ENCODE results near the gene BTF3L4. TPM values are rescaled to one million over a fixed set of nuclear protein-coding genes. Genes with fewer than 3 reads are reported as not detected.
"Not testable (repeated sequence)": the region's sequence is repeated elsewhere in the genome, so short reads cannot be mapped to it uniquely, and the experiment has no call there.

BTF3L4 gene
- total RNA-seq, 2 experiments from 2014 or later: 25.5 to 49.0 TPM

DNA sequence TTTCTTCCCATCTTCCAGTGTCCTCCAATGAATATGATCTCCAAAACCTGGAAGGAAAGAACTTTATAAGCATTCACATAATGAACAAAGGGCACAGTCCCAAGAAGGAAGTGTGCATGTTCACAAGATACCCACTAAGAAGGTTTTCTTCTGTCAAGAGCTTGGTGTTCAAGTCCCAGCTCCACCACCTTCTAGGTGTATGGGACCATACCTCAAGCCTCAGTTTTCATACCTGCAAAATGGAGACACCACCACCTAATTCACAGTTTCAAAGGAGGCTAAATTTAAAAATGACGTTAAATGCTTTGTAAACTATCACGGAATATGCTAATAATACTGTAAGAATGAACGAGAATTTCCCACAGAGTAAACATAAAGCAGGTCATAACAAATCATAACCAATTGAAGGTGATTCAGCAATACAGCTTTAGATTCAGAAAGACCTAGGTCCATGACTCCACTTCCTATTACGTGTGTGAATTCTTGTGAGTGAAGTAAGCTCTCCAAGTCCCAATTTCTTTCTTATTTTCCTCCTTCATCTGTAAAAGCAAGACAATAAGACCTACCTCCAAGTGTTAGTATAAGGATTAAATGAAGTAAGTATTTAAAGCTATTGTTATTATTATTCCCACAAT lies 14.4 kb upstream of the BTF3L4 start:
- intact Hi-C loops (cut with micrococcal nuclease; ENCODE audit: unreplicated experiment): no loop called here
- no peak for DNase-seq (ENCODE audit: low spot score)
- H3K4me3 ChIP-seq (ENCODE audit: low read depth, low read length, poor library complexity, severe bottlenecking): no peak overlapping the region
- peaks cover 65% of the 10 kb centered on the region for H3K36me3 ChIP-seq (ENCODE audit: insufficient read depth, low read length)
- ChIA-PET CTCF (ENCODE audit: unreplicated experiment) (no interaction called here), POLR2A (interaction anchor here (0.7 kb wide), 1 partner anchor 12 kb away, joined by 3 read pairs; no protein-coding TSS in a partner anchor)
- H3K4me1 ChIP-seq (ENCODE audit: insufficient read depth, low read length, poor library complexity, severe bottlenecking): no peaks in the 10 kb centered on the region
- BruUV-seq (replicated peaks): no TSS peak
- no peak overlapping the region for H3K27ac ChIP-seq (ENCODE audit: low read depth, low read length, poor library complexity, severe bottlenecking)
- no peaks in the 10 kb centered on the region for H3K9me3 ChIP-seq (ENCODE audit: low read length)
- peaks cover 13% of the 10 kb centered on the region; the same call in 1 of the 2 replicates for H3K79me2 ChIP-seq (ENCODE audit: insufficient read depth, low read depth, low read length)
- TF ChIP-seq CTCF (conservative IDR thresholded peaks at IDR 0.05; ENCODE audit: low read length) (no peak), EZH2phosphoT487 (IDR thresholded peaks at IDR 0.05; ENCODE audit: borderline replicate concordance, low read depth, low read length) (no peak)
- H4K20me1 ChIP-seq (ENCODE audit: insufficient read depth, low read length): no peaks in the 10 kb centered on the region
- H3K9me2 ChIP-seq (ENCODE audit: insufficient read depth, low read length): no peaks in the 10 kb centered on the region
- no peak overlapping the region for H3K4me2 ChIP-seq (ENCODE audit: low read length)
- H2AFZ ChIP-seq (ENCODE audit: low read length): no peak overlapping the region

- no TSS peak for BruUV-seq (replicated peaks)
- H3K4me2 ChIP-seq (ENCODE audit: low read length): no peak overlapping the region
- peaks cover 18% of the 10 kb centered on the region; the same call in 1 of the 2 replicates for H3K79me2 ChIP-seq (ENCODE audit: insufficient read depth, low read depth, low read length)
- H3K9me2 ChIP-seq (ENCODE audit: insufficient read depth, low read length): no peaks in the 10 kb centered on the region
- intact Hi-C loops (cut with micrococcal nuclease; ENCODE audit: unreplicated experiment): no loop called here
- no peak for DNase-seq (ENCODE audit: low spot score)
- ChIA-PET POLR2A (interaction anchor here (1.4 to 1.7 kb wide), 2 partner anchors 9 to 10 kb away, joined by 4 to 5 read pairs; partner anchors contain the start of gene BTF3L4), CTCF (ENCODE audit: unreplicated experiment) (interaction anchor here (0.6 kb wide), 1 partner anchor 9 kb away, joined by 3 read pairs; no protein-coding TSS in a partner anchor)
- H2AFZ ChIP-seq (ENCODE audit: low read length): no peak overlapping the region
- no peak overlapping the region for H3K4me3 ChIP-seq (ENCODE audit: low read depth, low read length, poor library complexity, severe bottlenecking)
- H3K36me3 ChIP-seq (ENCODE audit: insufficient read depth, low read length): peaks cover 60% of the 10 kb centered on the region
- no peaks in the 10 kb centered on the region for H4K20me1 ChIP-seq (ENCODE audit: insufficient read depth, low read length)
- no peaks in the 10 kb centered on the region for H3K4me1 ChIP-seq (ENCODE audit: insufficient read depth, low read length, poor library complexity, severe bottlenecking)
- no peak for TF ChIP-seq CTCF (conservative IDR thresholded peaks at IDR 0.05; ENCODE audit: low read length)
- TF ChIP-seq EZH2phosphoT487 (IDR thresholded peaks at IDR 0.05; ENCODE audit: borderline replicate concordance, low read depth, low read length): no peak
- no peak overlapping the region for H3K27ac ChIP-seq (ENCODE audit: low read depth, low read length, poor library complexity, severe bottlenecking)
- H3K9me3 ChIP-seq (ENCODE audit: low read length): peaks cover 5% of the 10 kb centered on the region; the same call in 1 of the 2 replicates
These were observed 10.9 kb upstream of the BTF3L4 start for GRCh38 chr1:52045236-52045635.

DNA sequence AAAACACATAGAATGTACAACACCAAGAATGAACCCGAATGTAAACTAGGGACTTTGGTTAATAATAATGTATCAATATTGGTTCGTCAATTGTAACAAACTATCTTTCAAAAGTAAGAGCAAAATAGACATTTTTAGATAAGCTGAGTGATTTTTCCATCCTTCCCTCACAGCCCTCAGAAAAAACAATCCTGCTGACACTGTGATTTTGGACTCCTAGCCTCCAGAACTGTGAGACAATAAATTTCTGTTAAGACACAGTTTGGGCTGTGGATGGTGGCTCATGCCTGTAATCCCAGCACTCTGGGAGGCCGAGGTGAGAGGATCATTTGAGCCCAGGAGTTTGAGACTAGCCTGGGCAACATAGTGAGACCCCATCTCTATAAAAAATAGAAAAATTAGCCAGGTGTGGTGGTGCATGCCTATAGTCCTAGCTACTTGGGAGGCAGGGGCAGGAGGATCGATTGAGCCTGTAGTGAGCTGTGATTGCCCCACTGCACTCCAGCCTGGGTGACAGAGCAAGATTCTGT lies 10.4 kb upstream of the BTF3L4 start:
- DNase-seq (ENCODE audit: low spot score); H3K9me3 ChIP-seq (ENCODE audit: low read length); BruUV-seq (replicated peaks); H3K4me1 ChIP-seq (ENCODE audit: insufficient read depth, low read length, poor library complexity, severe bottlenecking); intact Hi-C loops (cut with micrococcal nuclease; ENCODE audit: unreplicated experiment); H3K27ac ChIP-seq (ENCODE audit: low read depth, low read length, poor library complexity, severe bottlenecking); H3K4me3 ChIP-seq (ENCODE audit: low read depth, low read length, poor library complexity, severe bottlenecking); H3K9me2 ChIP-seq (ENCODE audit: insufficient read depth, low read length); H4K20me1 ChIP-seq (ENCODE audit: insufficient read depth, low read length); H2AFZ ChIP-seq (ENCODE audit: low read length); H3K4me2 ChIP-seq (ENCODE audit: low read length): not testable (repeated sequence)
- ChIA-PET CTCF (ENCODE audit: unreplicated experiment) (interaction anchor here (0.6 kb wide), 1 partner anchor 10 kb away, joined by 3 read pairs; no protein-coding TSS in a partner anchor), POLR2A (interaction anchor here (1.4 to 1.7 kb wide), 2 partner anchors 9 to 10 kb away, joined by 4 to 5 read pairs; partner anchors contain the start of gene BTF3L4)
- H3K79me2 ChIP-seq (ENCODE audit: insufficient read depth, low read depth, low read length): peaks cover 22% of the 10 kb centered on the region; the same call in 1 of the 2 replicates
- H3K36me3 ChIP-seq (ENCODE audit: insufficient read depth, low read length): peaks cover 60% of the 10 kb centered on the region

DNA sequence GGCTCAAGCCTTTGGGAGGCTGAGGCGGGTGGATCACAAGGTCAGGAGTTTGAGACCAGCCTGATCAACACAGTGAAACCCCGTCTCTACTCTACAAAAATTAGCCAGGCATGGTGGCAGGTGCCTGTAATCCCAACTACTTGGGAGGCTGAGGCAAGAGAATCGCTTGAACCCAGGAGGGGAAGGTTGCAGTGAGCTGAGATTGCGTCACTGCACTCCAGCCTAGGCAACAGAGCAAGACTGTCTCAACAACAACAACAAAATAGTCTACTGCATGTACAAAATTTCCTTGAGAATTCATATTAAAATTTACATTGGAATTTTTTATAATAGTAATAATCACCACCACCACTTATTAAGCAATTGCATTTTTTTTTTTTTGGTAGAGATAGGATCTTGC lies 6.8 kb upstream of the BTF3L4 start:
- intact Hi-C loops (cut with micrococcal nuclease; ENCODE audit: unreplicated experiment): not testable (repeated sequence)
- H3K79me2 ChIP-seq (ENCODE audit: insufficient read depth, low read depth, low read length): peaks cover 20% of the 10 kb centered on the region

More for the DNA sequence above, 6.8 kb upstream of the BTF3L4 start:
- H3K4me1 ChIP-seq (ENCODE audit: insufficient read depth, low read length, poor library complexity, severe bottlenecking): peaks cover 11% of the 10 kb centered on the region
- DNase-seq (ENCODE audit: low spot score); BruUV-seq (replicated peaks); H3K4me3 ChIP-seq (ENCODE audit: low read depth, low read length, poor library complexity, severe bottlenecking); H3K9me2 ChIP-seq (ENCODE audit: insufficient read depth, low read length); H4K20me1 ChIP-seq (ENCODE audit: insufficient read depth, low read length); H3K27ac ChIP-seq (ENCODE audit: low read depth, low read length, poor library complexity, severe bottlenecking); CTCF ChIA-PET (ENCODE audit: unreplicated experiment); H3K9me3 ChIP-seq (ENCODE audit: low read length); H2AFZ ChIP-seq (ENCODE audit: low read length); H3K4me2 ChIP-seq (ENCODE audit: low read length): not testable (repeated sequence)
- peaks cover 60% of the 10 kb centered on the region for H3K36me3 ChIP-seq (ENCODE audit: insufficient read depth, low read length)
- POLR2A ChIA-PET: interaction anchor here (1.0 kb wide), 1 partner anchor 170 kb away, joined by 3 read pairs; no protein-coding TSS in a partner anchor

Data from OCI-LY7 (cell line).